ENCODE measurements around the gene RALGAPA1. TPM values are rescaled to one million over a fixed set of nuclear protein-coding genes. Genes with fewer than 3 reads are reported as not detected.

RALGAPA1 gene
- total RNA-seq, 1 donor from 2014 or later, result 61.0 TPM

- H3K27ac Mint-ChIP-seq (ENCODE audit: unreplicated experiment), result no peak overlapping the region
- peaks cover 26% of the 10 kb centered on the region for H3K36me3 Mint-ChIP-seq (ENCODE audit: unreplicated experiment)
- H3K9me3 Mint-ChIP-seq (ENCODE audit: unreplicated experiment), result peaks cover 19% of the 10 kb centered on the region
- peaks cover 7% of the 10 kb centered on the region for H3K27me3 Mint-ChIP-seq (ENCODE audit: unreplicated experiment)
- TF ChIP-seq, protein P1, sequence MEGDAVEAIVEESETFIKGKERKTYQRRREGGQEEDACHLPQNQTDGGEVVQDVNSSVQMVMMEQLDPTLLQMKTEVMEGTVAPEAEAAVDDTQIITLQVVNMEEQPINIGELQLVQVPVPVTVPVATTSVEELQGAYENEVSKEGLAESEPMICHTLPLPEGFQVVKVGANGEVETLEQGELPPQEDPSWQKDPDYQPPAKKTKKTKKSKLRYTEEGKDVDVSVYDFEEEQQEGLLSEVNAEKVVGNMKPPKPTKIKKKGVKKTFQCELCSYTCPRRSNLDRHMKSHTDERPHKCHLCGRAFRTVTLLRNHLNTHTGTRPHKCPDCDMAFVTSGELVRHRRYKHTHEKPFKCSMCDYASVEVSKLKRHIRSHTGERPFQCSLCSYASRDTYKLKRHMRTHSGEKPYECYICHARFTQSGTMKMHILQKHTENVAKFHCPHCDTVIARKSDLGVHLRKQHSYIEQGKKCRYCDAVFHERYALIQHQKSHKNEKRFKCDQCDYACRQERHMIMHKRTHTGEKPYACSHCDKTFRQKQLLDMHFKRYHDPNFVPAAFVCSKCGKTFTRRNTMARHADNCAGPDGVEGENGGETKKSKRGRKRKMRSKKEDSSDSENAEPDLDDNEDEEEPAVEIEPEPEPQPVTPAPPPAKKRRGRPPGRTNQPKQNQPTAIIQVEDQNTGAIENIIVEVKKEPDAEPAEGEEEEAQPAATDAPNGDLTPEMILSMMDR (IDR thresholded peaks at IDR 0.05; ENCODE audit: partially characterized antibody, unreplicated experiment), result no peak
- no peak for DNase-seq
- no peaks in the 10 kb centered on the region for H3K4me1 Mint-ChIP-seq (ENCODE audit: low read depth, unreplicated experiment)
- no peak overlapping the region for H3K4me3 Mint-ChIP-seq (ENCODE audit: unreplicated experiment)
Observed at GRCh38 chr14:35495278-35495677, 313.8 kb downstream of the RALGAPA1 start.

DNA sequence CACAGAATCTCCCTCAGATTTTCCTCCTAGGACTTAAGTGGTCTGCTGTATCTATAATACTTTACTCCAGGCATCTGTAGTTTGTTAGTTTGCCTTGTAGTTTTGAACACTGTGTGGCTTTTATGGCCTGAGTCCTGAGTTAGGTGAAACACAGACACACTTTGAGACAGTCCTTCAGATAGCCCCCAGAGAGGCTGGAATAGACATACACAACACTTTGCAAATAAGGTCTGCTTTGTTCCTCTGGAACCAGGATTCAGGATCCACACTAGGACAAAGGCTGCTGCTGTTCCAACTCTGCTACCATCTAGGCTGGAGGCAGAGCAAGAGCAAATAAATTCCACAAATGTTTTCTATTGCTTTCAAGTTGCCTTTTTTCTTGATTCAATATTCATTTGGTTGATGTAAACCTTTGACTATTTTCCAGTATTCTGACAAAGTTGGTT lies 316.5 kb downstream of the RALGAPA1 start:
- Mint-ChIP-seq H3K4me1 (ENCODE audit: low read depth, unreplicated experiment) (no peaks in the 10 kb centered on the region), H3K4me3 (ENCODE audit: unreplicated experiment) (no peak overlapping the region)

More for the DNA sequence above, 316.5 kb downstream of the RALGAPA1 start:
- no peak overlapping the region for H3K27ac Mint-ChIP-seq (ENCODE audit: unreplicated experiment)
- H3K9me3 Mint-ChIP-seq (ENCODE audit: unreplicated experiment), result peaks cover 15% of the 10 kb centered on the region
- peaks cover 7% of the 10 kb centered on the region for H3K27me3 Mint-ChIP-seq (ENCODE audit: unreplicated experiment)
- TF ChIP-seq, protein P1 (IDR thresholded peaks at IDR 0.05; ENCODE audit: partially characterized antibody, unreplicated experiment), result no peak
- peaks cover 16% of the 10 kb centered on the region for H3K36me3 Mint-ChIP-seq (ENCODE audit: unreplicated experiment)
- DNase-seq, result no peak

Other genes with a start within 250 kb of the RALGAPA1 start
- gene BRMS1L, start 17.0 kb upstream of the RALGAPA1 start, total RNA-seq (ENCODE audit: unreplicated experiment), result 15.9 TPM